ENCODE data around the gene CRYM. TPM values are rescaled to one million over a fixed set of nuclear protein-coding genes. Genes with fewer than 3 reads are reported as not detected.

The CRYM gene
- total RNA-seq, 2 donors from 2014 or later: 14.2 to 21.0 TPM

DNA sequence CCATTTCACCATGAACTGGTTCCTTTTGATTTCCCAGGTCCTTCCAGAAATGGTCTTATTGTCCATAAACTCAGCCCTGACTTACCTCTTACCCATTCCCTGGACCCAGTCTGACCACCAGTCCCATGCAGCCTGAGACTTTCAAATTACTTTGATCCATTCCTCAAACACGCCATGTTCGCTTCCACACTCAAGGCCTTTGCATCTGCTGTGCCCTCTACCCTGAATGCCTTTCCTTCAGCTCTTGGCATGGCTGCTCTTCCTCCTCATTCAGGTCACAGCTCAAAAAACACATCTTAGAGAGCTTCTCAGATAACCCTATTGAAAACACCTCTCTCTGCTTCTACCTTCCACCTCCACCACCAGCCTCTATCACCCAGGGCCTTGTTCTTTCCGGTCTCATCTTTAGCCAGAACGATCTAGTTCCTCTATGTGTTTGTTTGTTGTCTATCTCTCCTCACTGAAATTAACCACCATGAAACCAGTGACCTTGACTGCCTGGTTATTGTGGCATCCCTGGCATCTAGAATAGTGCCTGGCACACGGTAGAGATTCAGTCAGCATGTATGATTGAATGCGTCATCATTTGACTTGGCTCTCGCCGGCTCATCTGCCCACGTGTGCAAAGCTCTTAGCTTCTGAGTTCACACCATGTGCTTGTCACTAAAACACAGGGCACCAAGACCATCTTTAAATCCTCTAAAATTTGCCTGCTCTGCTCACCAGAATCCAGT is 12.8 kb downstream of the CRYM start:
- no peak overlapping the region for H3K9ac ChIP-seq (ENCODE audit: extremely low read depth, low read length, poor library complexity, severe bottlenecking)
- Mint-ChIP-seq H3K9me3 (no peaks in the 10 kb centered on the region), H3K27ac (no peak overlapping the region), H3K4me1 (peaks cover 39% of the 10 kb centered on the region), H3K4me3 (no peak overlapping the region), H3K36me3 (ENCODE audit: low read depth) (peaks cover 1% of the 10 kb centered on the region), H3K27me3 (ENCODE audit: insufficient read depth) (peaks cover 5% of the 10 kb centered on the region)
- H3K4me1 ChIP-seq (ENCODE audit: control insufficient read depth, insufficient read depth, low read length): peaks cover 5% of the 10 kb centered on the region
- H3K36me3 ChIP-seq (ENCODE audit: control insufficient read depth, insufficient read depth, low read length): no peaks in the 10 kb centered on the region
- no peaks in the 10 kb centered on the region for H3K27me3 ChIP-seq (ENCODE audit: control insufficient read depth, insufficient read depth, low read length, poor library complexity, severe bottlenecking)
- WGBS, 2 experiments (ENCODE audit: insufficient coverage in 1 of 2, insufficient read length in 1 of 2): 96 to 97% methylated on average over 9 of the region's 9 CpGs
- H3K9me3 ChIP-seq (ENCODE audit: control insufficient read depth, low read length): no peaks in the 10 kb centered on the region
- H3K4me3 ChIP-seq (ENCODE audit: low read length): no peak overlapping the region
- TF ChIP-seq, protein P1, sequence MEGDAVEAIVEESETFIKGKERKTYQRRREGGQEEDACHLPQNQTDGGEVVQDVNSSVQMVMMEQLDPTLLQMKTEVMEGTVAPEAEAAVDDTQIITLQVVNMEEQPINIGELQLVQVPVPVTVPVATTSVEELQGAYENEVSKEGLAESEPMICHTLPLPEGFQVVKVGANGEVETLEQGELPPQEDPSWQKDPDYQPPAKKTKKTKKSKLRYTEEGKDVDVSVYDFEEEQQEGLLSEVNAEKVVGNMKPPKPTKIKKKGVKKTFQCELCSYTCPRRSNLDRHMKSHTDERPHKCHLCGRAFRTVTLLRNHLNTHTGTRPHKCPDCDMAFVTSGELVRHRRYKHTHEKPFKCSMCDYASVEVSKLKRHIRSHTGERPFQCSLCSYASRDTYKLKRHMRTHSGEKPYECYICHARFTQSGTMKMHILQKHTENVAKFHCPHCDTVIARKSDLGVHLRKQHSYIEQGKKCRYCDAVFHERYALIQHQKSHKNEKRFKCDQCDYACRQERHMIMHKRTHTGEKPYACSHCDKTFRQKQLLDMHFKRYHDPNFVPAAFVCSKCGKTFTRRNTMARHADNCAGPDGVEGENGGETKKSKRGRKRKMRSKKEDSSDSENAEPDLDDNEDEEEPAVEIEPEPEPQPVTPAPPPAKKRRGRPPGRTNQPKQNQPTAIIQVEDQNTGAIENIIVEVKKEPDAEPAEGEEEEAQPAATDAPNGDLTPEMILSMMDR (conservative IDR thresholded peaks at IDR 0.05): no peak
- no peak for DNase-seq
- H3K27ac ChIP-seq (ENCODE audit: low read depth, low read length): no peak overlapping the region

- WGBS, 2 experiments (ENCODE audit: insufficient coverage in 1 of 2, insufficient read length in 1 of 2): 90 to 93% methylated on average over 3 to 4 of the region's 4 CpGs
- H3K27me3 ChIP-seq (ENCODE audit: control insufficient read depth, insufficient read depth, low read length, poor library complexity, severe bottlenecking): no peaks in the 10 kb centered on the region
- H3K4me1 ChIP-seq (ENCODE audit: control insufficient read depth, insufficient read depth, low read length): peaks cover 5% of the 10 kb centered on the region
- TF ChIP-seq, protein P1 (conservative IDR thresholded peaks at IDR 0.05): no peak
- no peaks in the 10 kb centered on the region for H3K9me3 ChIP-seq (ENCODE audit: control insufficient read depth, low read length)
- Mint-ChIP-seq H3K36me3 (ENCODE audit: low read depth) (peaks cover 5% of the 10 kb centered on the region), H3K27me3 (ENCODE audit: insufficient read depth) (peaks cover 2% of the 10 kb centered on the region), H3K4me3 (no peak overlapping the region), H3K9me3 (no peaks in the 10 kb centered on the region), H3K4me1 (peaks cover 39% of the 10 kb centered on the region), H3K27ac (peak overlapping the region; percentile 48)
- H3K27ac ChIP-seq (ENCODE audit: low read depth, low read length): no peak overlapping the region
- DNase-seq: no peak
- H3K4me3 ChIP-seq (ENCODE audit: low read length): no peak overlapping the region
- H3K9ac ChIP-seq (ENCODE audit: extremely low read depth, low read length, poor library complexity, severe bottlenecking): no peak overlapping the region
- H3K36me3 ChIP-seq (ENCODE audit: control insufficient read depth, insufficient read depth, low read length): no peaks in the 10 kb centered on the region
Measured at GRCh38 chr16:21264571-21265036, 13.5 kb downstream of the CRYM start.

DNA sequence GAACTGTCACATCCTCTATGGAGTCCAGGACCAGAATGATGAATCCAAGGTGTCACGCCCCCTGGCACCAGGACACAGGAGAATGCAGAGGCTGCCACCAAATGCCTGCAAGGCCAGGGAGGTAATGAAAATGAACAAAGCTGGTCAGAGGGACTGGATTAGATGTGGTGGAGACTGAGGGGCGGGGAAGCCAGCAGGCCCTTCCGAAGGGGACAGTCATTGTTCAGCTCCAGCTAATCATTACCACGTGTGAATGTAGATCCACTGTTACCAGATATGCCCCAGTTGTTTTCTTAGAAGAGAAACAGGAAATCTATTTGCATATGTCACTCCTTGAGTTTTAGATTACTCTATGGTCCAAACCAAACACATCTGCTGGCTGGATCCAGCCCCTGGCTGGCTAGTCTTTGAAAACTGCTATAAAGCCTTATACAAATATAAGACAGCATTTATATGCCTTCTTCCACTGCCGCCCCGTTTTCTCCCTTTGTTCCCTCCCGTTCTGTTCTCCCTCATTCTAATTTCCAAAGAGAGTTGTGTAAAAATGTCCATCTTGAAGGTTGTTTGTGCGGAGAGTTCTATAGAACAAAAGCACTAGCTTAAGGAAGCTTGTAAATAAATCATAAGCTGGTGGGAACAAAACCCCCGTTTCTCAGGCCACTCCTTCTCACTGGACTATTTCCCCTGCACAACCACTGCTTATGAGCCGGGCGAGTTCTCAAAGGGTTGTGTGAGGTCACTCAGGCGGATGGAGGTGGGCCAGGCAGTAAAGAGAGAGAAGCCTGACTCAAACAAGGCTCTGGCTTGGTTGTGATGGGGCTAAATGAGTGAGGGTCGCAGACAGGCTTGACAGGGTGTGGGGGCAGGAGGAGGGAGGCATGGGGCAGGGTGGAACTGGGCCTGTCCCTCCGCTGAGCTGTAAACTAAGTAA is 14.2 kb downstream of the CRYM start:
- no peaks in the 10 kb centered on the region for H3K27me3 Mint-ChIP-seq (ENCODE audit: insufficient read depth)
- no peak overlapping the region for H3K9ac ChIP-seq (ENCODE audit: extremely low read depth, low read length, poor library complexity, severe bottlenecking)
- DNase-seq: peak; percentile 68
- peak overlapping the region; percentile 12 for H3K4me3 Mint-ChIP-seq
- H3K9me3 ChIP-seq (ENCODE audit: control insufficient read depth, low read length): no peaks in the 10 kb centered on the region
- TF ChIP-seq, protein P1 (conservative IDR thresholded peaks at IDR 0.05): no peak
- H3K36me3 ChIP-seq (ENCODE audit: control insufficient read depth, insufficient read depth, low read length): no peaks in the 10 kb centered on the region
- H3K9me3 Mint-ChIP-seq: no peaks in the 10 kb centered on the region
- WGBS, 2 experiments (ENCODE audit: insufficient coverage in 1 of 2, insufficient read length in 1 of 2): 75 to 94% methylated on average over 3 to 14 of the region's 14 CpGs
- peaks cover 5% of the 10 kb centered on the region for H3K36me3 Mint-ChIP-seq (ENCODE audit: low read depth)
- H3K4me1 Mint-ChIP-seq: peaks cover 39% of the 10 kb centered on the region
- H3K27ac Mint-ChIP-seq: peak overlapping the region; percentile 76
- no peaks in the 10 kb centered on the region for H3K27me3 ChIP-seq (ENCODE audit: control insufficient read depth, insufficient read depth, low read length, poor library complexity, severe bottlenecking)
- H3K27ac ChIP-seq (ENCODE audit: low read depth, low read length): peak overlapping the region; percentile 25
- peaks cover 5% of the 10 kb centered on the region for H3K4me1 ChIP-seq (ENCODE audit: control insufficient read depth, insufficient read depth, low read length)
- H3K4me3 ChIP-seq (ENCODE audit: low read length): no peak overlapping the region
